HEK293 (cell line): Measurements from ENCODE around the gene DIP2C.

Experiments
- HOXA7 ChIP-seq: sonication (generic); formaldehyde crosslinking; IDR thresholded peaks from 2 replicates; pipeline ENCODE4 v1.8.1; 2022; ENCODE audit warnings: missing genetic modification reagents, borderline replicate concordance
- KLF8 ChIP-seq: fragments of 450-650 bp; formaldehyde crosslinking; IDR thresholded peaks from 2 replicates; pipeline ENCODE4 v1.5.1; 2016; ENCODE audit warnings: missing biosample characterization, missing genetic modification characterization
- OVOL3 ChIP-seq: fragments of 450-650 bp; formaldehyde crosslinking; IDR thresholded peaks from 2 replicates; pipeline ENCODE4 v1.5.1; 2016; ENCODE audit warnings: missing biosample characterization, missing genetic modification characterization
- PRDM6 ChIP-seq: fragments of 450-650 bp; formaldehyde crosslinking; IDR thresholded peaks from 2 replicates; pipeline ENCODE4 v1.5.1; 2017; ENCODE audit warnings: missing biosample characterization, missing genetic modification characterization
- SALL2 ChIP-seq: fragments of 450-650 bp; formaldehyde crosslinking; IDR thresholded peaks from 2 replicates; pipeline ENCODE4 v1.5.0; 2017; ENCODE audit warnings: missing biosample characterization, mild to moderate bottlenecking, missing genetic modification characterization, borderline replicate concordance
- SP2 ChIP-seq: fragments of 450-650 bp; formaldehyde crosslinking; IDR thresholded peaks from 2 replicates; pipeline ENCODE4 v1.5.1; 2016; ENCODE audit warnings: missing biosample characterization, missing genetic modification characterization
- SP3 ChIP-seq: fragments of 450-650 bp; formaldehyde crosslinking; IDR thresholded peaks from 2 replicates; pipeline ENCODE4 v1.5.1; 2016; ENCODE audit warnings: missing biosample characterization, missing genetic modification characterization
- TSHZ1 ChIP-seq: fragments of 450-650 bp; formaldehyde crosslinking; IDR thresholded peaks from 2 replicates; pipeline ENCODE4 v1.5.1; 2016; ENCODE audit warnings: missing biosample characterization, missing genetic modification characterization, borderline replicate concordance
- ZBTB49 ChIP-seq: fragments of 450-650 bp; formaldehyde crosslinking; IDR thresholded peaks from 2 replicates; pipeline ENCODE4 v1.5.1; 2016; ENCODE audit warnings: missing biosample characterization, missing genetic modification characterization, low read depth
- ZBTB6 ChIP-seq: fragments of 450-650 bp; formaldehyde crosslinking; IDR thresholded peaks from 2 replicates; pipeline ENCODE4 v1.5.1; 2017; ENCODE audit warnings: missing biosample characterization, missing genetic modification characterization
- ZNF10 ChIP-seq: fragments of 450-650 bp; formaldehyde crosslinking; IDR thresholded peaks from 2 replicates; pipeline ENCODE4 v1.5.1; 2017; ENCODE audit warnings: missing biosample characterization, missing genetic modification characterization
- ZNF157 ChIP-seq: fragments of 450-650 bp; formaldehyde crosslinking; IDR thresholded peaks from 2 replicates; pipeline ENCODE4 v1.5.1; 2016; ENCODE audit warnings: missing biosample characterization, missing genetic modification characterization
- ZNF16 ChIP-seq: fragments of 450-650 bp; formaldehyde crosslinking; IDR thresholded peaks from 2 replicates; pipeline ENCODE4 v1.5.1; 2016; ENCODE audit warnings: low read depth, missing biosample characterization, missing genetic modification characterization
- ZNF184 ChIP-seq: fragments of 450-650 bp; IDR thresholded peaks from 2 replicates; pipeline ENCODE4 v1.5.1; 2018; ENCODE audit warnings: missing biosample characterization, mild to moderate bottlenecking, missing genetic modification characterization
- ZNF266 ChIP-seq: fragments of 450-650 bp; formaldehyde crosslinking; IDR thresholded peaks from 2 replicates; pipeline ENCODE4 v1.5.1; 2016; ENCODE audit warnings: missing biosample characterization, missing genetic modification characterization, low read depth
- ZNF341 ChIP-seq: fragments of 450-650 bp; formaldehyde crosslinking; IDR thresholded peaks from 2 replicates; pipeline ENCODE4; 2016; ENCODE audit warnings: low read depth, missing biosample characterization, missing genetic modification characterization
- ZNF426 ChIP-seq: fragments of 450-650 bp; formaldehyde crosslinking; IDR thresholded peaks from 2 replicates; pipeline ENCODE4 v1.5.1; 2017; ENCODE audit warnings: missing biosample characterization, missing genetic modification characterization, mild to moderate bottlenecking, inconsistent platforms, moderate library complexity
- ZNF658 ChIP-seq: fragments of 450-650 bp; formaldehyde crosslinking; IDR thresholded peaks from 2 replicates; pipeline ENCODE4; 2016; ENCODE audit warnings: missing biosample characterization, missing genetic modification characterization
- ZNF664 ChIP-seq: fragments of 450-650 bp; formaldehyde crosslinking; IDR thresholded peaks from 2 replicates; pipeline ENCODE4 v1.5.1; 2016; ENCODE audit warnings: missing biosample characterization, missing genetic modification characterization
- ZNF701 ChIP-seq: fragments of 450-650 bp; formaldehyde crosslinking; IDR thresholded peaks from 2 replicates; pipeline ENCODE4 v1.5.1; 2016; ENCODE audit warnings: missing biosample characterization, missing genetic modification characterization
- ZNF76 ChIP-seq: fragments of 450-650 bp; formaldehyde crosslinking; IDR thresholded peaks from 2 replicates; pipeline ENCODE4; 2016; ENCODE audit warnings: low read depth, missing biosample characterization, missing genetic modification characterization, borderline replicate concordance

Gene DIP2C

GRCh38 chr10:511101-511848 lies 178.2 kb downstream of the DIP2C start (continued):
- TF ChIP-seq HOXA7 (CRISPR knock-in tag) (no peak), ZNF184 (no peak), ZBTB6 (no peak), ZNF266 (no peak), ZNF157 (tag by site-specific recombination) (no peak), SP3 (tag by site-specific recombination) (no peak), ZNF76 (no peak), ZNF341 (tag by site-specific recombination) (peak; percentile 78), ZNF664 (tag by site-specific recombination) (no peak), OVOL3 (tag by site-specific recombination) (no peak), ZNF10 (tag by site-specific recombination) (no peak), KLF8 (tag by site-specific recombination) (peak; percentile 25; the same call in 1 of the 2 replicates), PRDM6 (tag by site-specific recombination) (no peak), ZNF701 (tag by site-specific recombination) (no peak), ZNF16 (no peak), SP2 (tag by site-specific recombination) (peak; percentile 75), TSHZ1 (tag by site-specific recombination) (no peak), ZNF658 (no peak), ZBTB49 (tag by site-specific recombination) (no peak), ZNF426 (tag by site-specific recombination) (no peak), SALL2 (tag by site-specific recombination) (no peak)
